Hepatocyte (in vitro differentiated cells): ENCODE results near the gene SERPINF2. TPM values are rescaled to one million over a fixed set of nuclear protein-coding genes. Genes with fewer than 3 reads are reported as not detected.
"Not testable (repeated sequence)": the region's sequence is repeated elsewhere in the genome, so short reads cannot be mapped to it uniquely, and the experiment has no call there.

Experiments
- DNase-seq: peaks from one replicate; pipeline ENCODE4 v3.0.0-alpha.2; 2016; ENCODE audit warnings: low spot score
- H2AFZ ChIP-seq: fragments of 200-600 bp; sonication (generic); 2 replicates; pipeline ENCODE4 v1.6.0; 2016; ENCODE audit warnings: antibody characterized with exemption, mild to moderate bottlenecking
- H3K27ac ChIP-seq: fragments of 200-600 bp; sonication (generic); 2 replicates; pipeline ENCODE4 v1.5.1; 2016; ENCODE audit warnings: mild to moderate bottlenecking
- H3K27me3 ChIP-seq: fragments of 200-600 bp; sonication (generic); 2 replicates; pipeline ENCODE4 v1.6.1; 2016
- H3K36me3 ChIP-seq: fragments of 200-600 bp; sonication (generic); replicated peaks from 2 replicates; pipeline ENCODE4 v1.5.1; 2016; ENCODE audit warnings: low read depth; ENCODE audit not compliant: insufficient read depth
- H3K4me1 ChIP-seq: fragments of 200-600 bp; sonication (generic); 2 replicates; pipeline ENCODE4 v1.5.1; 2016; ENCODE audit warnings: mild to moderate bottlenecking, moderate library complexity; ENCODE audit not compliant: insufficient read depth
- H3K4me2 ChIP-seq: fragments of 200-600 bp; sonication (generic); 2 replicates; pipeline ENCODE4 v1.6.0; 2016
- H3K4me3 ChIP-seq: fragments of 200-600 bp; sonication (generic); 2 replicates; pipeline ENCODE4 v1.5.1; 2016; ENCODE audit warnings: mild to moderate bottlenecking
- H3K79me2 ChIP-seq: fragments of 200-600 bp; sonication (generic); 2 replicates; pipeline ENCODE4 v1.6.0; 2017; ENCODE audit warnings: mild to moderate bottlenecking
- H3K9me2 ChIP-seq: fragments of 200-600 bp; sonication (generic); replicated peaks from 2 replicates; pipeline ENCODE4 v1.6.0; 2017; ENCODE audit warnings: mild to moderate bottlenecking; ENCODE audit not compliant: insufficient read depth
- H3K9me3 ChIP-seq: fragments of 200-600 bp; sonication (generic); 2 replicates; pipeline ENCODE4 v1.5.1; 2016; ENCODE audit warnings: low read depth, mild to moderate bottlenecking
- H4K20me1 ChIP-seq: fragments of 200-600 bp; sonication (generic); 2 replicates; pipeline ENCODE4 v1.6.0; 2016; ENCODE audit warnings: mild to moderate bottlenecking; ENCODE audit not compliant: insufficient read depth, poor library complexity, severe bottlenecking
- EZH2 ChIP-seq: fragments of 200-600 bp; sonication (generic); IDR thresholded peaks from 2 replicates; pipeline ENCODE4 v1.6.1; 2016; ENCODE audit warnings: antibody characterized with exemption, mild to moderate bottlenecking, borderline replicate concordance
- EZH2phosphoT487 ChIP-seq: fragments of 200-600 bp; sonication (generic); IDR thresholded peaks from one replicate; pipeline ENCODE4 v1.6.1; 2018; ENCODE audit warnings: antibody characterized with exemption, mild to moderate bottlenecking, low read depth, moderate library complexity; ENCODE audit not compliant: unreplicated experiment, severe bottlenecking
- WGBS: methylation state at CpG from one replicate; pipeline ENCODE4 v1.1.6; 2016; ENCODE audit warnings: low lambda C conversion rate; ENCODE audit errors: missing lambda C conversion rate; 5-methylcytosine and 5-hydroxymethylcytosine counted together
- polyA plus RNA-seq: library from polyadenylated mRNA; unstranded; fragments of >200 nt; fragmentation: Nextera tagmentation; extraction: Ambion mirVana; gene quantifications from 2 replicates; pipeline ENCODE4 v1.2.1, GENCODE V29; 2016
- total RNA-seq: library from RNA; depleted of rRNA; stranded (reverse); fragments of >200 nt; gene quantifications from 2 replicates; pipeline ENCODE4 v1.2.3, GENCODE V29; 2014
- TF ChIP-seq, protein P1 (sequence below): fragments of 200-600 bp; sonication (generic); IDR thresholded peaks from 2 replicates; pipeline ENCODE4 v1.5.1; 2016; ENCODE audit warnings: antibody characterized with exemption, mild to moderate bottlenecking; ENCODE audit not compliant: poor library complexity

Gene SERPINF2
- total and polyA plus RNA-seq, 2 experiments from 2014 or later, result 127 to 164 TPM

DNA sequence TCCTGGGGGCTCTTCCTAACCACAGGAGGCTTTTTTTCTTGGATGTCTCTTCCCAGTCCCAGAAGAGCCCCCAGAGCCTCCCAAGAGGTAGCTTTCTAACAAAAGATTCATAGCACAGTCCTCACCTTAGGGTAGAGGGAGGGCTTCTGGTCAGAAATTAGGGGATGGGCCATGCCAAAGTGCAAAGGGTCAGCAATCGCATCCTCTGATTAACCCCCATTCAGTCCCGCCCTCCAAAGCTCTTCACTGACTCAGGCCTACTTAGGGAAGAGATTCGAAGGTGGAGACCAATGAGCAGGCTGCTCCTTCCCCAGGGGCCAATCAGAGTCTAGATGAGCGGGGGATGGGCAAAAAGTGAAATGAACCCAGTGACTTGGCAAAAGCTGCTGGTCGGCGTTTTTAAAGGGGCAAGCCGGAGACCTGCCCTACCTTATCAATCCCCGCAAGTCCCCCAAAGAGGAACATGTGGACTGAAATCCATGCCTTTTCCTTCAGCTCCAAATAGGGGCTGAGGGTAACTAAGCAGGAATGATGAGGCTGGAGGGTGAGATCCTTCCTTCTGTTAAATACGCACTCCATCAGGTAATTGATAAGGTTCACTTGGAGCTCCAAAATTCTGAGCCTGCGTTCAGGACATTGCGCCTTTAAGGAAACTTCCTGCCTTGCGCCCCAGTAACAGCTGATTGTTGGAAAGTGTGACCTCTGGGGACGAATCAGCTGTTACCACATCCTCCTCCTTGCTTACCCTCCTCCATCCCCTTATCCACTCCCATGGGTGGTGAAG is 25.6 kb upstream of the SERPINF2 start:
- H3K4me1 ChIP-seq, result peaks cover 22% of the 10 kb centered on the region
- peak overlapping the region; percentile 13 for H3K4me3 ChIP-seq
- 4% methylated on average over 13 of the region's 13 CpGs for WGBS
- peak overlapping the region; percentile 95 for H3K27ac ChIP-seq
- peak; percentile 98 for DNase-seq
- no peaks in the 10 kb centered on the region for H3K36me3 ChIP-seq
- H3K4me2 ChIP-seq, result peak overlapping the region; percentile 73
- peaks cover 23% of the 10 kb centered on the region for H3K79me2 ChIP-seq
- no peaks in the 10 kb centered on the region for H3K9me3 ChIP-seq
- no peaks in the 10 kb centered on the region for H3K9me2 ChIP-seq
- no peak for TF ChIP-seq EZH2
- no peak for TF ChIP-seq EZH2phosphoT487
- TF ChIP-seq, protein P1, sequence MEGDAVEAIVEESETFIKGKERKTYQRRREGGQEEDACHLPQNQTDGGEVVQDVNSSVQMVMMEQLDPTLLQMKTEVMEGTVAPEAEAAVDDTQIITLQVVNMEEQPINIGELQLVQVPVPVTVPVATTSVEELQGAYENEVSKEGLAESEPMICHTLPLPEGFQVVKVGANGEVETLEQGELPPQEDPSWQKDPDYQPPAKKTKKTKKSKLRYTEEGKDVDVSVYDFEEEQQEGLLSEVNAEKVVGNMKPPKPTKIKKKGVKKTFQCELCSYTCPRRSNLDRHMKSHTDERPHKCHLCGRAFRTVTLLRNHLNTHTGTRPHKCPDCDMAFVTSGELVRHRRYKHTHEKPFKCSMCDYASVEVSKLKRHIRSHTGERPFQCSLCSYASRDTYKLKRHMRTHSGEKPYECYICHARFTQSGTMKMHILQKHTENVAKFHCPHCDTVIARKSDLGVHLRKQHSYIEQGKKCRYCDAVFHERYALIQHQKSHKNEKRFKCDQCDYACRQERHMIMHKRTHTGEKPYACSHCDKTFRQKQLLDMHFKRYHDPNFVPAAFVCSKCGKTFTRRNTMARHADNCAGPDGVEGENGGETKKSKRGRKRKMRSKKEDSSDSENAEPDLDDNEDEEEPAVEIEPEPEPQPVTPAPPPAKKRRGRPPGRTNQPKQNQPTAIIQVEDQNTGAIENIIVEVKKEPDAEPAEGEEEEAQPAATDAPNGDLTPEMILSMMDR, result no peak
- peaks cover 25% of the 10 kb centered on the region for H4K20me1 ChIP-seq
- H3K27me3 ChIP-seq, result no peaks in the 10 kb centered on the region
- H2AFZ ChIP-seq, result peak overlapping the region; percentile 0

DNA sequence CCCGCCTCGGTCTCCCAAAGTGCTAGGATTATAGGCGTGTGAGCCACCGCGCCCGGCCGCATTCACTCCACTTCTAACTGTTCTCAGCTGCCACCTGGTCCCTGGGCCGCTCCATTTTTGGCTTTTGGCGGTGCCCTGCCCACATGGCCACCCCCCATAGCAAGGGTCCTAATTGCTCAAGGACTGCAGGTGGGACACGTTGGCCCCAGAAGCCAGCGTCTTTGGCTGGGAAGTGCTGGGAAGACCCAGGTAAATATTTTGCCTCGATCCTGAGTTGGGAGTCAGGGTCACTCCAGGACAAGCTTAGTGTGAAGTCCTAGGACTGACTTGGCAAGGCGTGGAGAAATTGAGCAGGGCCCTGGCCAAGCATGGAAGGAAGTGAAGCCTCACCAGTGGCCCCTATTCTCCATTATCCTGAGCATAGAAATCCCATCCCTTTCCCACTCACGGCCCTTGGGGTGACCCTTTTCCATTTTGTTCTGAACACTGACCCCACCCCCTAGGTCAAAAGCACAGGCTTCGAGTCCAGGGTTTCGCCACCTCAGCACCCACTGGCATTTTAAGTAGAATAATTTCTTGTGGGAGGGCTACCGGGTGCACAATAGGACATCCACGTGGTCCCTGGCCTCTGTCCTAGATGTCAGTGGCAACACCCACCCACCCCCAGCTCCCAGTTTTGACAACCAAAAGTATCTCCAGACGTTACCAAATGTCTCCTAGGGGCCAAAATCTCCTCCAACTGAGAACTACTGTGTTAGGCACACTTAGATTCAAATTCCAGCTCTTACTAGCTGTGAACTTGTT is 24.1 kb upstream of the SERPINF2 start:
- WGBS, result 84% methylated on average over 19 of the region's 19 CpGs
- DNase-seq, result peak; percentile 8
- no peaks in the 10 kb centered on the region for H3K9me3 ChIP-seq
- H3K4me2 ChIP-seq, result peak overlapping the region; percentile 73
- H3K27ac ChIP-seq, result peak overlapping the region; percentile 95
- no peak overlapping the region for H3K4me3 ChIP-seq
- H2AFZ ChIP-seq, result no peak overlapping the region
- no peaks in the 10 kb centered on the region for H3K9me2 ChIP-seq
- no peaks in the 10 kb centered on the region for H3K27me3 ChIP-seq
- peaks cover 12% of the 10 kb centered on the region for H4K20me1 ChIP-seq
- H3K79me2 ChIP-seq, result peaks cover 13% of the 10 kb centered on the region
- H3K36me3 ChIP-seq, result no peaks in the 10 kb centered on the region
- peaks cover 20% of the 10 kb centered on the region for H3K4me1 ChIP-seq
- TF ChIP-seq, protein P1, result no peak
- TF ChIP-seq EZH2phosphoT487 (no peak), EZH2 (no peak)

DNA sequence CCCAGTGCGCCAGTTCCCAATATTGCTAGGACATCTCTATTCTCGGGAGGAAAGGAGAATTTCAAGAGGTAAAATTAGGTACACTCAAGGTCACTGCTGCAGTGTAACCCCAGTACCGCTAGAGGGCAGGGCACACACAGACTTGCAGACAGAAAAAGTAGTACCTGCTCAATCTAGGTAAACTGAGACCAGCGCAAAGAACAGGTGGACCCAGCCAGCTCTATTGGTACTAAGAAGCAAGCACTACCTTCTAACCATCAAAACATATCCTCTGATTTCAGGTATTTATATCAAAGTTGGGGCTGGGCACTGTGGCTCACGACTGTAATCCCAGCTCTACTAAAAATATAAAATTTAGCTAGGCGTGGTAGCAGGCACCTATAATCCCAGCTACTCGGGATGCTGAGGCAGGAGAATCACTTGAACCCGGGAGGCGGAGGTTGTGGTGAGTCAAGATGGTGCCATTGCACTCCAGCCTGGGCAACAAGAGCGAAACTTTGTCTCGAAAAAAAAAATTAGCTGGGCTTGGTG is 21.8 kb upstream of the SERPINF2 start:
- Histone ChIP-seq H3K9me3 (no peaks in the 10 kb centered on the region), H2AFZ (no peak overlapping the region), H3K79me2 (peaks cover 15% of the 10 kb centered on the region), H3K4me2 (no peak overlapping the region), H3K4me3 (no peak overlapping the region), H3K27me3 (no peaks in the 10 kb centered on the region), H3K4me1 (peaks cover 25% of the 10 kb centered on the region), H3K36me3 (no peaks in the 10 kb centered on the region), H4K20me1 (no peaks in the 10 kb centered on the region), H3K27ac (no peak overlapping the region), H3K9me2 (no peaks in the 10 kb centered on the region)
- DNase-seq, result peak; percentile 73
- WGBS, result 50% methylated on average over 11 of the region's 11 CpGs
- TF ChIP-seq, protein P1, result peak; percentile 99
- TF ChIP-seq EZH2phosphoT487, result no peak

DNA sequence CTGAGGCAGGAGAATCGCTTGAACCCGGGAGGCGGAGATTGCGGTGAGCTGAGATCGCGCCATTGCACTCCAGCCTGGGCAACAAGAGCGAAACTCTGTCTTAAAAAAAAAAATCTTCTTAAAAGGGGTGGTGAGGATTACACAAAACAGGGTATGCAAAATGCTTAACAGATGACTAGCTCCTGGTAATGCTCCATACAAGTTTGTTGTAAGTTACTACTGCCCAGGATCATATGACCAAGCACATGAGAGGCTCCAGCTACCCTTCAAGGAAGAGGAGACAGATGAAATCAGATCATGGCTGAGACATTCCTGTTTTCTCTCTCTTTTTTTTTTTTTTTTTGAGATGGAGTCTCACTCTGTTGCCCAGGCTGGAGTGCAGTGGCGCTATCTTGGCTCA is 20.6 kb upstream of the SERPINF2 start:
- not testable (repeated sequence) for H3K9me3 ChIP-seq, H3K27me3 ChIP-seq, H3K9me2 ChIP-seq, H3K4me3 ChIP-seq, H2AFZ ChIP-seq, H3K27ac ChIP-seq, H4K20me1 ChIP-seq, H3K4me2 ChIP-seq, H3K36me3 ChIP-seq
- peak; percentile 13 for DNase-seq
- Histone ChIP-seq H3K4me1 (peaks cover 25% of the 10 kb centered on the region), H3K79me2 (peaks cover 23% of the 10 kb centered on the region)
- WGBS, result 97% methylated on average over 8 of the region's 8 CpGs
